ENCODE results near the gene RRP8. TPM values are rescaled to one million over a fixed set of nuclear protein-coding genes. Genes with fewer than 3 reads are reported as not detected.

Gene RRP8
- total RNA-seq, 2 experiments from 2014 or later, result 26.4 to 33.6 TPM

DNA sequence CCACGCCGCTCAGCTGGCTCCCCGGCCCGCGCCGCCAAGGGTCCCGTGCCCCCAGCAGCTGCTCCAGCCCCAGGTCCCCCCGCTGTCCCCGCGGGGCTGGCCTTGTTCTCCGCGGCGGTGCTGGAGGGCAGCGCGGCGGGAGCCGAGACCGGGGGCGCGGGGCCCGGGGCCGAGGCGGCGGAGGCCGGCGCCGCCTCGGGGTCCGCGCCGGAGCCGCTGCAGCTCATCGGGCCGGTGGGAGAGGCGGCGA, 8.5 kb upstream of the RRP8 start:
- Histone ChIP-seq H3K4me3 (ENCODE audit: low read depth, low read length, poor library complexity, severe bottlenecking) (peak overlapping the region; percentile 87), H2AFZ (ENCODE audit: low read length) (no peak overlapping the region), H3K36me3 (ENCODE audit: insufficient read depth, low read length) (peaks cover 51% of the 10 kb centered on the region), H4K20me1 (ENCODE audit: insufficient read depth, low read length) (peaks cover 9% of the 10 kb centered on the region; the same call in 1 of the 2 replicates), H3K27ac (ENCODE audit: low read depth, low read length, poor library complexity, severe bottlenecking) (peak overlapping the region; percentile 32), H3K9me2 (ENCODE audit: insufficient read depth, low read length) (no peaks in the 10 kb centered on the region), H3K79me2 (ENCODE audit: insufficient read depth, low read depth, low read length) (peaks cover 16% of the 10 kb centered on the region; the same call in 1 of the 2 replicates), H3K9me3 (ENCODE audit: low read length) (no peaks in the 10 kb centered on the region), H3K4me1 (ENCODE audit: insufficient read depth, low read length, poor library complexity, severe bottlenecking) (peaks cover 32% of the 10 kb centered on the region), H3K4me2 (ENCODE audit: low read length) (peak overlapping the region; percentile 90)
- CTCF ChIA-PET (ENCODE audit: unreplicated experiment), result interaction anchor here (0.6 to 1.5 kb wide), 3 partner anchors 10 to 71 kb away, joined by 3 to 8 read pairs (median 6); partner anchors contain the start of gene MRPL17
- BruUV-seq (replicated peaks), result no TSS peak
- no peak for DNase-seq (ENCODE audit: low spot score)
- intact Hi-C loops (cut with micrococcal nuclease; ENCODE audit: unreplicated experiment), result loop anchor here (1.0 to 2.0 kb wide), 2 partner anchors 35 to 71 kb away; partner anchors contain the start of gene MRPL17
- TF ChIP-seq, protein P1, sequence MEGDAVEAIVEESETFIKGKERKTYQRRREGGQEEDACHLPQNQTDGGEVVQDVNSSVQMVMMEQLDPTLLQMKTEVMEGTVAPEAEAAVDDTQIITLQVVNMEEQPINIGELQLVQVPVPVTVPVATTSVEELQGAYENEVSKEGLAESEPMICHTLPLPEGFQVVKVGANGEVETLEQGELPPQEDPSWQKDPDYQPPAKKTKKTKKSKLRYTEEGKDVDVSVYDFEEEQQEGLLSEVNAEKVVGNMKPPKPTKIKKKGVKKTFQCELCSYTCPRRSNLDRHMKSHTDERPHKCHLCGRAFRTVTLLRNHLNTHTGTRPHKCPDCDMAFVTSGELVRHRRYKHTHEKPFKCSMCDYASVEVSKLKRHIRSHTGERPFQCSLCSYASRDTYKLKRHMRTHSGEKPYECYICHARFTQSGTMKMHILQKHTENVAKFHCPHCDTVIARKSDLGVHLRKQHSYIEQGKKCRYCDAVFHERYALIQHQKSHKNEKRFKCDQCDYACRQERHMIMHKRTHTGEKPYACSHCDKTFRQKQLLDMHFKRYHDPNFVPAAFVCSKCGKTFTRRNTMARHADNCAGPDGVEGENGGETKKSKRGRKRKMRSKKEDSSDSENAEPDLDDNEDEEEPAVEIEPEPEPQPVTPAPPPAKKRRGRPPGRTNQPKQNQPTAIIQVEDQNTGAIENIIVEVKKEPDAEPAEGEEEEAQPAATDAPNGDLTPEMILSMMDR (conservative IDR thresholded peaks at IDR 0.05; ENCODE audit: low read length), result no peak
- TF ChIP-seq EZH2phosphoT487 (IDR thresholded peaks at IDR 0.05; ENCODE audit: borderline replicate concordance, low read depth, low read length), result no peak
- POLR2A ChIA-PET, result interaction anchor here (0.6 to 2.2 kb wide), 12 partner anchors 7 to 74 kb away, joined by 3 to 22 read pairs (median 4); partner anchors contain the start of gene MRPL17

DNA sequence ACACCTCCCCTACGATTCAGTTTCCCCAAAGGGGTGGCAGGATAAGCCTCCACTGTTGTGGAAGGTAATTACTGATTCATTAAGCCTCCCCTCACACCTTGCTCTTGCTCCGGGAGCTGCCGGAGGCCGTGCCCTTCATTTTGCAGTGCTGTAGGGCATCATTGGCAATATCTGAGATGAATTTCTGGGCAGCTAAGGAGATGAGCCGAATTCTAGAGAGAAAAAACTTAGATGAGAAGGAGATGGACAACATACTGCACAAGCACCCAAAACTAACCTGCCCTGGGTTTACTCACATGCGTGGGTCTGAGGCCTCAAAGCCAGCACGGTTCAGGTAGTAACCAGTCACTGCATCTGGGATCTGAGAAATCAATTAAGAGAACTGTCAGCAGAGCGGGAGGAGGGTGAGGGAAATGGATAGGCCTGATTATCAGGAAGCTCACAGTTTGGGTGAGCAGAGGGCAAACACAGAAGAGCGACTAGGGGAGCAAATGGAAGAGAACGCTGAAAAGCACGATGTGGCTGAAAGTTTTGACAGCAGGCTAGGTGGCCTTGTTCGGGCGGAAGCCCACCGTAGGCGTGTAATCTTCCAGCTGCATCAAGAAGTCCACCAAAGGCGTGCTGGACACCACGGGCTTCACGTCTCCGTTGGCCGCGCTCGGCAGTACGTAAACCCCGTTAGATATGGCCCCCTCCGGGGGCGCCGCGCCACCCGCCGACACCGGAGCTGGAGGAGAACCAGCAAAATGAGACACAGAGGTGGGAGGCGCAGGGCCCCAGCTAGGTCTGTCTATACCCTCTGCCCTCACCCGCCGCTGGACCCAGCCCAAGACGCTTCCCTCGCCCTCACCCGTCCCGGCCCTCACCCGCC, 7.9 kb upstream of the RRP8 start:
- ChIA-PET CTCF (ENCODE audit: unreplicated experiment) (interaction anchor here (0.6 to 1.5 kb wide), 3 partner anchors 9 to 72 kb away, joined by 3 to 8 read pairs (median 6); partner anchors contain the start of gene MRPL17), POLR2A (interaction anchor here (0.6 to 2.2 kb wide), 11 partner anchors 9 to 74 kb away, joined by 3 to 22 read pairs (median 4); partner anchors contain the start of gene MRPL17)
- Histone ChIP-seq H3K9me2 (ENCODE audit: insufficient read depth, low read length) (no peaks in the 10 kb centered on the region), H2AFZ (ENCODE audit: low read length) (no peak overlapping the region), H4K20me1 (ENCODE audit: insufficient read depth, low read length) (peaks cover 12% of the 10 kb centered on the region), H3K27ac (ENCODE audit: low read depth, low read length, poor library complexity, severe bottlenecking) (peak overlapping the region; percentile 32), H3K9me3 (ENCODE audit: low read length) (no peaks in the 10 kb centered on the region), H3K79me2 (ENCODE audit: insufficient read depth, low read depth, low read length) (peaks cover 21% of the 10 kb centered on the region; the same call in 1 of the 2 replicates), H3K4me3 (ENCODE audit: low read depth, low read length, poor library complexity, severe bottlenecking) (peak overlapping the region; percentile 87), H3K4me2 (ENCODE audit: low read length) (peak overlapping the region; percentile 90), H3K4me1 (ENCODE audit: insufficient read depth, low read length, poor library complexity, severe bottlenecking) (peaks cover 38% of the 10 kb centered on the region), H3K36me3 (ENCODE audit: insufficient read depth, low read length) (peaks cover 57% of the 10 kb centered on the region)
- peak; percentile 30 for DNase-seq (ENCODE audit: low spot score)
- TF ChIP-seq, protein P1 (conservative IDR thresholded peaks at IDR 0.05; ENCODE audit: low read length), result no peak
- TF ChIP-seq EZH2phosphoT487 (IDR thresholded peaks at IDR 0.05; ENCODE audit: borderline replicate concordance, low read depth, low read length), result no peak
- intact Hi-C loops (cut with micrococcal nuclease; ENCODE audit: unreplicated experiment), result no loop called here
- BruUV-seq (replicated peaks), result TSS peak; percentile 54
